Lower leg skin (tissue), 3 donors: ENCODE measurements around the gene SLC16A3.

Experiments
- CTCF ChIP-seq, 3 donors: fragments of 450-650 bp; IDR thresholded peaks; one replicate each; pipeline ENCODE4 v1.5.1; 2016; ENCODE audit warnings: antibody characterized with exemption in 3 of 3, mild to moderate bottlenecking in 3 of 3, moderate library complexity in 2 of 3
- POLR2A ChIP-seq, 2 donors: fragments of 450-650 bp; IDR thresholded peaks; one replicate each; pipeline ENCODE4 v1.6.1; 2016 to 2017; ENCODE audit warnings: antibody characterized with exemption in 2 of 2, mild to moderate bottlenecking in 1 of 2, moderate library complexity in 1 of 2

GRCh38 chr17:82219753-82220709 lies 8.8 kb upstream of the SLC16A3 start:
- no peak for TF ChIP-seq CTCF (IDR thresholded peaks at IDR 0.05)
- no peak for TF ChIP-seq POLR2A (IDR thresholded peaks at IDR 0.05)
